ENCODE data around the gene CACNA1A.
"Not testable (repeated sequence)": the region's sequence is repeated elsewhere in the genome, so short reads cannot be mapped to it uniquely, and the experiment has no call there.

Gene CACNA1A

GRCh38 chr19:13506471-13506820 is at the start of gene CACNA1A:
TSS of gene CACNA1A (minus strand) at chr19:13506479. CDS start at chr19:13506224, 255 bp downstream.
- DNase-seq (ENCODE audit: low read depth in 2 of 2): no peak

DNA sequence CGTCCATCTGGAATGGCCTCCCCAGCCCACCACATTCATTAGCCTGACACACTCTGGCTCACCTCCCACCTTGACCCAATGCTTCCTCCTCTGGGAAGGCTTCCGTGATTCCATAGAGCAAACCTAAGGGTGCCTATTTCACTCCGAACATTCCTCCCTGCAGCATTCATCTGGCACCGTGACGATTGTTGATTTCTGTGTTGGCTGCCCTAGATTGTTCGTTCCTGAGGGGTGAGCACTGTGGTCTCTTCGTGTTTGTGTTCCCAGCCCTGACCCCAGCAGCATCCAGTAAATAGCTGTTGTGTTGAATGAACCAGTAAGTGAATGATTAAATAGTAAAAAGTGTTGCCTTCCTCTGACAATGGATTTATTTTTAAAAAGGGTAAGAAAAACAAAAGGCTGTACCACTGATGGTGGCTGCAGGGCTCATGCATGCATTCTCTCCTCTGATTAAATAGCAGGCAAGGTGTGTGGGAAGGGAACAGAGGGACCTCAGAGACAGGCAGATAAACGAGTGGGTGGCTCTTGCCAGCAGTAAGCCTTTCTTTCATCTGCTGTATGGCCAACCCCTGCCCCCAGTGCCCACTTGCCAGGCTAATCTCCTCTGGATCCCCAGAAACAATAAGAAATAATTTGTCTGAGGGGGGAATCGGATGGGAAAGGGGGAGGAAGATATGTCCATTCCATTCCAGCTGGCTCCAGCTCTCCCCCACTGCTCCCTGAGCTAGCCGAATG is 48.4 kb upstream of the CACNA1A start:
- no peak for DNase-seq (ENCODE audit: low read depth in 2 of 2)

DNA sequence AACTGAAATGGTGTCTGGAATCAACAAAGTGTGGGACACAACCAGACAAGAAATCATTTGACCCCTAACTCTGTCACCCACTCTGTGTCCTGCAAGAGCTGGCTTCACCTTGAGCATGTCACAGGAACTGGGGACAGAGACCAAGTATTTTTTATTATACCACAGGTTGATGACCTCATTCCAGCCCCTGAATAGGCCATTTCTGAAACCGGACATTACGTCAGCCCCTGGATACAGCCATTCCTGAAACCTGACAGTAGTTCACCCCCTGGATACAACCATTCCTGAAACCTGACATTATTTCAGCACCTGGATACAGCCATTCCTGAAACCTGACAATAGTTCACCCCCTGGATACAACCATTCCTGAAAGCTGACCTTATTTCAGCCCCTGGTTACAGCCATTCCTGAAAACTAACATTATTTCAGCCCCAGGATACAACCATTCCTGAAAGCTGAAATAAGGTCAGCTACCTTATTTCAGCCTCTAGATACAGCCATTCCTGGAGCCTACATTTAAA is 47.7 kb upstream of the CACNA1A start:
- no peak for DNase-seq (ENCODE audit: low read depth in 2 of 2)

DNA sequence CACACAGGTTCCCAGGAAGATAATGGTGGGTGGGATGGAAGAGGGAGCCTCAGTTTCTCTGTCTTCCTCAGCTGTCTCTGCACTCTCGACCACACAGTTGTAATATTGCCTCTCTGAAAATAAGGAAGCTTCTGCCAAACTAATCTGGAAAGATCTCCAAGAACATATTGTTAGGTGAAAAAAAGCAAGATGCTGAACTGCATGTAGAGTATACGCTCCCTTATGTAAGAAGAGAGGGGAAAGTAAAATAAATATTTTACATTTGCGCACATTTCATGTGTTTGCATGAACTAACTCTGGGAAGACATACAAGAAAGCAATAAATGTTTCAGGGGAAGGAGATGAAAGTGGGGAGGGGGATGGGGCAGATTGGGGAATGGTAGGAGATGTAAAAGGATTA is 41.9 kb upstream of the CACNA1A start:
- DNase-seq (ENCODE audit: low read depth in 2 of 2): no peak

- no peak for DNase-seq (ENCODE audit: low read depth in 2 of 2)
These were observed 40.8 kb upstream of the CACNA1A start for GRCh38 chr19:13547102-13547501.

GRCh38 chr19:13544423-13544822 is 38.1 kb upstream of the CACNA1A start:
- DNase-seq (ENCODE audit: low read depth in 2 of 2): no peak

DNA sequence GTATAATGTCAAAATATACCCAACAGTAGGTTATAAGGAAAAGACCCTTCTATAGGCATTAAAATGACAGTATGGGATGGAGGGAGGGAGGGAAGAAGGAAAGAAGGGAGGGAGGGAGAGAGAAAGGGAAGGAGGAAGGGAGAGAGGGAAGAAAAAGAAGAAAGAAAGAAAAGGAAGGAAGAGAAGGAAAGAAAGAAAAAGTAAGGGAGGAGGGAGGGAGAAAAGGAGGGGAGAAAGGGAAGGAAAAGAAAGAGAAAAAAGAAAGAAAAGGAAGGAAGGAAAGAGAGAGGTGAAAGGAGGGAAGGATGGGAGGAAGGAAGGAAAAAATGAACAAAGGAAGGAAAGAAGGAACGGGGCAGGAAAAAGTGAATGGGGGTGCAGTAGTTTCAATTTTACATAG is 35.3 kb upstream of the CACNA1A start:
- DNase-seq (ENCODE audit: low read depth in 2 of 2): no peak

DNA sequence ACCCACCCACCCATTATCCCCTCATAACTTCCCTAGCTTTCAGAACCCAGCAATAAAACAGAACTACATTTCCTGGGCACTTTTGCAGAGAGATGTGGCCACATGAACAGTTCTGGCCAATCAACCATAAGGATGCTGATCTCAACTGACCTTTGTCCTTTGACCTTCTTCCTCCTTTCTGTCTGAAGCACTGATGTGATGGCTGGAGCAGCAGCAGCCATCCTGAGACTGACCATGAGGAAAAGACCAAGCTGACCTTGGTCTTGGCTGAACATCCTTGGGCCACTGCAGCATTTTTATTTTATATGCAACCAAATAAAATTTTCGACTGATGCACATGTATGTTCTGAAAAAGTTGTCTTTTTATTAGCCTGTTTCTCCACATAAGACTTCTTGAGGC is 33.1 kb upstream of the CACNA1A start:
- DNase-seq (ENCODE audit: low read depth in 2 of 2): no peak

DNA sequence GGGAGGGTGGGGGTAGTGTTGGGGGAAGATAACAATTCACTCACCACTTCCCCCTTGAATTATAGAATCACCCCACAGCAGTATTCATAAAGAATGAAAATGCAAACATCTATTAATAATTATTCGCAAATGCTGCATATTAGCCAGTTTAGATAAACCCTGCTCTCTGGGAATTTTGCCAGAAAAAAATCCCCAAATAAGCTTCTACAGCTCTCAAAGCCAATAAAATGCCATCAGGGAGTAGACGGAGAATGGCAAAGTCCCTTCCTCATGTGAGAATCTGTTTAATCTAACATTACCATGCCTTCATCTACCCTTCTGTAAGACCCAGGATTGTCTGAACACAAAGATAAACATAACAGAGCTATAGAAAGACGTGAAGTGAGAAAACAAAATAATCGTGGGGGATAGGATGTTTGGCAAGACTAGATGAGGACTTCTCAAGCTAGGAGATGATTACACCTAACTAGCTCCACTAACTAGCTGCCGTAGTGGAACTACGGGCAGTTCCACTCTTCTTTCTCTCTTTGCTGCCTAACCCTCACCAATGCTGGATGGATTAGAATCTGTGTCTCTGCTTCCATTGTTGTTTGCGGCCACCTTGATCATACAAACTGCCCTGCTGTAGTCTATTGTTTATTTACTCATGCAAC is 32.4 kb upstream of the CACNA1A start:
- no peak for DNase-seq (ENCODE audit: low read depth in 2 of 2)

GRCh38 chr19:13537454-13537853 is 31.2 kb upstream of the CACNA1A start:
- no peak for DNase-seq (ENCODE audit: low read depth in 2 of 2)

DNA sequence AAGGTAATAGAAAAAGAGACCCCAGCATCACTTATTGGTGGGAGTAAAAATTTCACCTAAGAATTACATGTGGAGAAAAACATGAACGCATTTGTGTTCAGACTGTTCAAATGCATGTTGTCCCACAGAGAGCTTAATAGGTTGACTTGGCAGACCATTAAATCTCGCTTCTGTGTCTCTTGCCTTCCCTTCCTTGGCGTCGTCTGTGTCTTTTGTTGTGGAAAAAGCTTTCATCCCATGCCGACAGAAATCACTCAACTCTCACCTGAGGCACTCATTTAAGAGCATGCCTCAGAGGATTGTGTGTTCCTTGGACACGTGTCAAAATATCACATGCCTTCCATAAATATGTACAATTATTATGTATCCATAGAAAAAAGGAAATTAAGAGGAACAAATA is 24.4 kb upstream of the CACNA1A start:
- no peak for DNase-seq (ENCODE audit: low read depth in 2 of 2)

DNA sequence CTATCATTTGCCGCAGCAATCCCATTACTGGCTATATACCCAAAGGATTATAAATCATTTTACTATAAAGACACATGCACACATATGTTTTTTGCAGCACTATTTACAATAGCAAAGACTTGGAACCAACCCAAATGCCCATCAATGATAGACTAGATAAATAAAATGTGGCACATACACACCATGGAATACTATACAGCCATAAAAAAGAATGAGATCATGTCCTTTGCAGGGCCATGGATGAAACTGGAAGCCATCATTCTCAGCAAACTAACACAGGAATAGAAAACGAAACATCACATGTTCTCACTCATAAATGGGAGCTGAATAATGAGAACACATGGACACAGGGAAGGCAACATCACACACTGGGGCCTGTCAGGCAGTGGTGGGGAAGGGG is 23.4 kb upstream of the CACNA1A start:
- not testable (repeated sequence) for DNase-seq (ENCODE audit: low read depth in 2 of 2)

- DNase-seq (ENCODE audit: low read depth in 2 of 2): no peak
These were observed 20.3 kb upstream of the CACNA1A start for GRCh38 chr19:13526552-13526951.

DNA sequence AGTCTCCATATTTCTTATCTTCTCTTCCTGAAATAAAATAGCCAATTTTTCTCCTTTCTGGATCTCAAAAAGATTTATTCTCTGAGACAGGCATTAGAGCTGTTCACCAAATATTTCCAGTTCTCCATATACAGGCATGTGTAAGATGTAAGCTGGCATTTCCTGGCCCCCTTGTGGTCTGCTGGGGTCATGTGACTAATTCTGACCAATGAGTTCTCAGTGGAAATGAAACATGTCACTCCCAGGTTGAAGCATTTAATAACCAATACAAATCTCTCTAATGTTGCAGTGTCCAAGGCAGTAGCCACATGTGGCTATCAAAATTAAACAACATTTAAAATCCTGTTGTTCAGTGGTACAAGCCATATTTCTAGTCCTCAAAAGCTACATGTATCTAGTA is 14.8 kb upstream of the CACNA1A start:
- no peak for DNase-seq (ENCODE audit: low read depth in 2 of 2)

GRCh38 chr19:13511947-13512346 is 5.7 kb upstream of the CACNA1A start:
- DNase-seq (ENCODE audit: low read depth in 2 of 2): no peak

- no peak for DNase-seq (ENCODE audit: low read depth in 2 of 2)
These were observed 853 bp upstream of the CACNA1A start for GRCh38 chr19:13507053-13507611.

DNA sequence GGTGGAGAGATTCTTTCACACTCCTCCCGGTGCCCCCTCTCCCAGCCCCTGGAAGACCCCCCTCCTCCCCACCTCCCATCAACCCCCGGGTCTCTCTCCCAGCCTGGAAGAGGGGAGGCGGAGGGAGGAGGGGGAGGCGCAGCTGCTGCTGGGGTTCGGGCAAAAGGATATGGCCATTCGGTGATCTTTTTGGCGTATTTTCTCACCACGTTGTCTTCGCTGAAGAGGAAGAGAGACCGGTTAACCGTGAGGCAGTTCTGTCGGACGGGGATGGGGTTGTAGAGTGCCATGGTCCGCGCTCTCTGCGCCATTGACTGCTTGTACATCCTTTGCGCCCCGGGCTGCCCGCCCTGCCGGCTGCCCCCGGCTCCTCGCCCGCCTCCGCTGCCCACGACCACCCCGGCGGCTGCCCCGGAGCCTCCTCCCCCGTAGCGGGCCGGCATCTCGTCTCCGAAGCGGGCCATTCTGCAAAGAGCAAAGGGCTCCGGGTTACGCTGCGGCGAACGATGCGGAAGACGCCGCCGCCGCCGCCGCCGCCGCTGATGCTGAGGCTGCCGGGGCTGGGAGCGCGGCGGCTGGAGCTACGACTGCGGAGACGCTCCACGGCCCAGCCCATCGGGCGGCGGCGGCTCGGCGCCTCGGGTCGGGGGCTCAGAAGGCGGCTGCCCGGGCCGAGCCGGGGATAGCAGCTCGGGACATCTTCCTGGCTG is 363 bp downstream of the CACNA1A start:
- no peak for DNase-seq (ENCODE audit: low read depth in 2 of 2)

- DNase-seq (ENCODE audit: low read depth in 2 of 2): no peak
These were observed 1.0 kb downstream of the CACNA1A start for GRCh38 chr19:13505164-13505695.

DNA sequence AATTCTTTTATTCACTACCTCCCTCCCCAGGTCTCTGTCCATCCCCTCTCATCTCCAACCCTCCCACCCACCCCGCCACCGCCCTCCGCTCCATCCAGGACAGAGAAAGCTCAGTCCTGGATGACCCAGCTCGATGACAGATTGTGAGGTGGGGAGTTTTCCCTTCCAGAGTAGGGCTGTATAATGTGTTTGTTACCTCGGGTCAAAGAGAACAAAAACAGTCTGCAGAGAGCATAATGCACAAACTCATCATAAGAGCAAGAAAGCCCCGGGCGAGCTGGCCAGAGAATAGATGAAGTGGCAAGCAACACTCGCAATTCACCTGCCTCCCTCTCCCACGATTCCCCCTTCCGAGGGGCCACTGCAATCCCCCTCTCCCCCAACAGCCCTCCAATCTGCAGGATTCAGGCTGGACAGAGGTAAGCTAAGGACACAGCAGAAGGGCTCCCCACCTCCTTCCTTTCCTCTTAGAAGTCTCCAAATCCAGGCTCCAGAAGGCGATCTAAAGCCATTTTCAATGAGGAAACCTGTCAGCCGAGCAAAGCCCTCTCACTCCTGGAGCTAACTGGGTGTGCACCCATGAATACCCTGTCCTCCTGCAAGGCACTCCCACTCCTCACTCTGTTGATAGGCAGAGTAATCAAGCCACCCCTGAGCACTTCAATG is 2.6 kb downstream of the CACNA1A start:
- DNase-seq (ENCODE audit: low read depth in 2 of 2): no peak

GRCh38 chr19:13502231-13502630 is 4.0 kb downstream of the CACNA1A start:
- no peak for DNase-seq (ENCODE audit: low read depth in 2 of 2)

- no peak for DNase-seq (ENCODE audit: low read depth in 2 of 2)
These were observed 6.6 kb downstream of the CACNA1A start for GRCh38 chr19:13499692-13500091.

Data from stimulated activated CD8-positive, alpha-beta memory T cell treated with anti-CD3 and anti-CD28 coated beads, Interleukin-15, amount 100 ng/mL, for 4 hours (primary cell).